Keratinocyte (primary cell): Measurements from ENCODE around the gene TIMM23B.
"Not testable (repeated sequence)": the region's sequence is repeated elsewhere in the genome, so short reads cannot be mapped to it uniquely, and the experiment has no call there.

Experiments used
- CTCF ChIP-seq, 3 experiments: IDR thresholded peaks in 1 of 3; conservative IDR thresholded peaks in 1 of 3; optimal IDR thresholded peaks in 1 of 3; 2 replicates in 2 of 3; 3 replicates in 1 of 3; pipeline versions ENCODE3 to v1.5.1; 2011; ENCODE audit warnings: low read length in 3 of 3, mild to moderate bottlenecking in 3 of 3, moderate library complexity in 2 of 3, control low read depth in 1 of 3, inconsistent platforms in 1 of 3; ENCODE audit not compliant: insufficient read depth in 2 of 3; ENCODE audit errors: extremely low read depth in 1 of 3
- EZH2 ChIP-seq: IDR thresholded peaks from one replicate; pipeline ENCODE4 v1.6.1; 2012; ENCODE audit warnings: inconsistent platforms, mild to moderate bottlenecking, low read length, moderate library complexity

GRCh38 chr10:49987207-49987606, 45.4 kb downstream of the TIMM23B start:
- TF ChIP-seq EZH2; CTCF (optimal IDR thresholded peaks at IDR 0.05 in 1 of 3, IDR thresholded peaks at IDR 0.05 in 1 of 3, conservative IDR thresholded peaks at IDR 0.05 in 1 of 3; ENCODE audit: extremely low read depth in 1 of 3, insufficient read depth in 2 of 3, low read length in 3 of 3): not testable (repeated sequence)
